ENCODE data around the gene LRRC26. TPM values are rescaled to one million over a fixed set of nuclear protein-coding genes. Genes with fewer than 3 reads are reported as not detected.

LRRC26 gene
- total RNA-seq (2014; rRNA removed; shearing (Covaris generic)) = 0.10 and 0.12 TPM in 2 replicates

GRCh38 chr9:137169896-137170358 is at the start of gene LRRC26:
LRRC26 (minus strand) TSS chr9:137170051; CDS start chr9:137169943, 108 bp downstream.
- no peak for DNase-seq (ENCODE audit: low spot score)

- DNase-seq (ENCODE audit: low spot score) = no peak
These were observed 49.0 kb upstream of the LRRC26 start for GRCh38 chr9:137218754-137219271.

DNA sequence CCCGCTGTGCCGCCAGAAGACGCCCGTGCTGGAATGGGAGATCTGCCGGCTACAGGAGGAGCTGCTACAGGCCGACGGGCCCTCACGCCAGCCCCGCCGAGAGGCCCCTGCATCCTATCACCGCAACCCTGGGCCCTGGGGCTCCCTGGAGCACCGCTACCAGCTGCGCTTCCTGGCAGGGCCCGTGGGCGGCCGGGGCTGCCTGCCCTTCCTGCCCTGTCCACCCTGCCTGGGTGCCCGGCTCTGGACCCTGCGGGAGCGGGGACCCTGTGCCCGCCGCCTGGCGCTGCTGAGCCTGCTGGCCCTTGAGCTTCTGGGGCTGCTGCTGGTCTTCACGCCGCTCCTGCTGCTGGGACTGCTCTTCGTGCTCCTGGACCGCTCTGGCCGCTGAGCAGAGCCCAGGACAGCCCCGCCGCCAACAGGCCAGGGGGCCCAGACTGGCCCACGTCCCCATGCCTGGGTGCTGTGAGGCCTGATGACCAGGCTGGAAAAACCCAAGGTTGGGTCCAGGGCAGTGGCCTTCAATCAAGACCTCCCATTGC is 48.4 kb upstream of the LRRC26 start:
- no peak for DNase-seq (ENCODE audit: low spot score)

GRCh38 chr9:137217276-137218211 is 47.7 kb upstream of the LRRC26 start:
- no peak for DNase-seq (ENCODE audit: low spot score)

GRCh38 chr9:137216188-137216965 is 46.5 kb upstream of the LRRC26 start:
- no peak for DNase-seq (ENCODE audit: low spot score)

DNA sequence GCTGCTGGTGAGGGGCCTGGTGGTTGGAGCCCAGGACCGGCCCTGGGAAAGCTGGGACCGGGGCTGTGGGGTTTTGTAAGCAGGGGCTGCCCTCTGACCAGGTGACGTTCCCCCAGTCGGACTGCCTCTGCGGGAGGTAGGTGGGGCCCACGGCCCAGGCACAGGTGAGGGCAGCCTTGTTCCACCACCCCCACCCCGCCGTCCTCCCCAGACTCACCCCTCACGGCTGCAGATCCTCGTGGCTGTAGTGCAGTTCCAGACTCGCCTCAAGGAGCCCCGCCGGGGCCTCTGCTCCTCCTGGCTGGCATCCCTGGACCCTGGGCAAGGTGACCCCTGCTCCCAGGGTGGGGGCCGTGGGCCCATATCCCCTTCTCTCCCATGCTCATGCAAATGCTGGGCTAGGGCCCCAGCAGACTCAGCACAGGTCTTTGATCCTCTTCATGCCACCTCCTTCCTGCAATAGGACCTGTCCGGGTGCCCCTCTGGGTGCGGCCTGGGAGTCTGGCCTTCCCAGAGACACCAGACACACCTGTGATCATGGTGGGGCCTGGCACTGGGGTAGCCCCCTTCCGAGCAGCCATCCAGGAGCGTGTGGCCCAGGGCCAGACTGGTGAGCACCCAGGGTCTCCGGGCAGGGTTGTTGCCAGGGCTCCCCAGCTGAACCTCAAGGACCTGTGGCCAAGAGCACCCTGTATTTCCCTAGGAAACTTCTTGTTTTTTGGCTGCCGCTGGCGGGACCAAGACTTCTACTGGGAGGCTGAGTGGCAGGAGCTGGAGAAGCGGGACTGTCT is 45.5 kb upstream of the LRRC26 start:
- DNase-seq (ENCODE audit: low spot score) = no peak

GRCh38 chr9:137214620-137215019 is 44.8 kb upstream of the LRRC26 start:
- DNase-seq (ENCODE audit: low spot score) = no peak

GRCh38 chr9:137213160-137214060 is 43.6 kb upstream of the LRRC26 start:
- DNase-seq (ENCODE audit: low spot score) = no peak

DNA sequence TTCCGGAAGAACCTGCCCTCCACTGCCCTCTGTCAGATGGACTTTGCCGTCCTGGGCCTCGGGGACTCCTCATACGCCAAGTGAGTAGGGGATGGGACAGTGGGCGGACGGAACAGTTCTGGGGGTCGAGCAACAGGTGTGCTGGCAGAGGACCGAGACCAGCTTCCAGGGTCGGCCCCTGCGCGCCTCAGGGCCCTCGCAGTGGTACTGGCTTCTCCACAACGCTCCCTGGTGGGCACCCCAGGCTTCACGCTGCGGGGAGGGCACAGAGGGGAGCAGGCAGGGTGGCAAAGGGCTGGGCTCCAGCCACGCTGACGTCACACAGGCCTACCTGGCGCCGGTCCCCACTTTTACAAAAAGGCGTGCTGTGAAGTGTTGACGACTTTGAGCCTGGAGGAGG is 42.7 kb upstream of the LRRC26 start:
- DNase-seq (ENCODE audit: low spot score) = no peak

DNA sequence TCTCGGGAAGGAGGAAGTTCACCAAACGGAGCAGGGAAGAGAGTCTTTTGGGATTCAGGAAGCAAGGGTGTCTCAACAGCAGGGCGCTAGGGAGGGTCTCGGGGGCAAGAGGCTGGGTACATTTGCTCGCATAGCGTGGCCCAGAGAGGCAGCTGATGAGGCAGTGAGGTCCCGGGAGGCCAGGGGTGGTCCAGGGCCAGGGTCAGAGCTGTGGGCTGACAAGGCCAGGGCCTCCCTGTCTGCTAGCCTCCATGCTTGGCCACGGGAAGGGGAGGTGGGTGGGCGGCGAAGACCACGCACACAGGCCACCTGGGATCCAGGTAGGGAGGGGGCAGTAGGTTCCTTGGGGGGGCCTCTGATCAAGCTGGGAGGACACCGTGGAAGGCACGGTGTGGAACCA is 41.7 kb upstream of the LRRC26 start:
- DNase-seq (ENCODE audit: low spot score) = no peak

DNA sequence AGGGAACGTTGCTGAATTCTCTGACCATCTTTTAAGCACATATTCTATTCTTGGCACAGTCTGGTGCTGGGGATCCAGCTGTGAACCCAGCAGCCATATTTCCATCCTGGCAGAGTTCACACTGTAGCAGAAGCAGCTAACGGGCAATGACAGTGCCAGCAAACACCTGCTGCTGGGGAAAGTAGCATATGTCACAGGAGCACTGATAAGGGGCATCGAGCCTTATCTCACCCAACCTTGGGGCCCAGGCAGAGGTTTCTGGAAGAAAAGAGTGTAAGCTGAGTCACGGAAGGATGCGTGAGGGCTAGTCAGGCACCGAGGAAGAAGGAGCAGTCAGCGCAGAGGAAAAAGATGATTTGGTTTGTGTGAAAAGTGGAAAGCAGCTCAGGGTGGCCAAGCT is 36.8 kb upstream of the LRRC26 start:
- DNase-seq (ENCODE audit: low spot score) = no peak

DNA sequence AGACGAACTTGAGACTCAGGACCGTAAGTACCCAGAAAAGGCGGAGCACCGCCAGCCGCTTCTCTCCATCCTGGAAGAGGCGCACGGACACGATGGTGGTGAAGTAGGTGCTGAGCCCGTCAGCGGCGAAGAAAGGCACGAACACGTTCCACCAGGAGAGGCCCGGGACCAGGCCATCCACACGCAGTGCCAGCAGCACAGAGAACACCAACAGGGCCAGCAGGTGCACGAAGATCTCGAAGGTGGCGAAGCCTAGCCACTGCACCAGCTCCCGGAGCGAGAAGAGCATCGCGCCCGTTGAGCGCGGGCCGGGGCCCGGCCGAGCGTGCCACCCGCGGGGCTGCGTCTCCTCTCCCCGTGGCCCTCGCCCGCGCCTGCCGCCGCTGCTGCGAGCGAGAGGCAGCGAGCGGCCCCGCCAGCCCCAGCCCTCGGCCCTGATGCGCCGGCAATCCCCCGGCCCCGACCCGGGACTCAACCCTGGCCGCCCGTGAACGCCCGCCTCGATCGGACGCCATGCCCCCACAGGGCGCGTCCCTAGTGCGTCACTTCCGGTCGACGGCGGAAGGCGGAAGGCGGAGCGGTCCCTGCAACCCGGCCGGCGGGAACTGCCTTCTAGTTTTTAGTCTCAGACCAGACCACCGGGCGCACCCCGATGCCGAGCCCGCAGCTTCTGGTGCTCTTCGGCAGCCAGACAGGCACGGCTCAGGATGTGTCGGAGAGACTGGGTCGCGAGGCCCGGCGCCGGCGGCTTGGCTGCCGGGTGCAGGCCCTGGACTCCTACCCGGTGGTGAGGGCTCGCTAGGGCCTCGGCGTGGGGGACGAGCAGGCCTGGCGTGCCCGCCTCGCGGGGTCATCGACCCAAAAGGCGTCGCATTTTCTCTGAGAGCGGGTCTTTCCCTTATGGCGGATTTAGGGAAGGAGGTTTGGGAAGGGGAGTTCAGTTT is 35.5 kb upstream of the LRRC26 start, which contains the start of the genes NDOR1 and TMEM203:
TSS of gene NDOR1 (plus strand) at position 575 of the 944 bp plus-strand sequence. CDS start at position 653, 78 bp downstream.
TSS of gene TMEM203 (minus strand) at position 523 of the 944 bp plus-strand sequence. CDS start at position 289, 234 bp downstream.
- DNase-seq (ENCODE audit: low spot score) = peak; percentile 80

- no peak for DNase-seq (ENCODE audit: low spot score)
These were observed 34.9 kb upstream of the LRRC26 start for GRCh38 chr9:137204731-137205125.

DNA sequence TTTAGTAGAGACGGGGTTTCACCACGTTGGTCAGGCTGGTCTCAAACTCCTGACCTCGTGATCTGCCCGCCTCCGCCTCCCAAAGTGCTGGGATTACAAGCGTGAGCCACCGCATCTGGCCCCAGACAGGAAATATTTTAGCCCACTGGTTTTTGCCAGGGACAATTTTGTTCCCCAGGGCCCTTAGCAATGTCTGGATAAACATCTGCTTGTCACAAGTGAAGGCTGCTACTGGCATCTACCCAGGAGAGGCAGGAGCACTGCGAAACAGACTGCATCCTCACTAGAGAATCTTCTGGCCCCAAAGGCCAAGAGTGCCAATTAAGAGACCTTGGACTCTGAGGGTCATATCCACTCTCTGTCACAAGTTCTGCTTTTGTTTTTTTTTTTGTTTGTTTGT is 33.1 kb upstream of the LRRC26 start:
- no peak for DNase-seq (ENCODE audit: low spot score)

GRCh38 chr9:137201205-137201868 is 31.5 kb upstream of the LRRC26 start:
- DNase-seq (ENCODE audit: low spot score) = no peak

DNA sequence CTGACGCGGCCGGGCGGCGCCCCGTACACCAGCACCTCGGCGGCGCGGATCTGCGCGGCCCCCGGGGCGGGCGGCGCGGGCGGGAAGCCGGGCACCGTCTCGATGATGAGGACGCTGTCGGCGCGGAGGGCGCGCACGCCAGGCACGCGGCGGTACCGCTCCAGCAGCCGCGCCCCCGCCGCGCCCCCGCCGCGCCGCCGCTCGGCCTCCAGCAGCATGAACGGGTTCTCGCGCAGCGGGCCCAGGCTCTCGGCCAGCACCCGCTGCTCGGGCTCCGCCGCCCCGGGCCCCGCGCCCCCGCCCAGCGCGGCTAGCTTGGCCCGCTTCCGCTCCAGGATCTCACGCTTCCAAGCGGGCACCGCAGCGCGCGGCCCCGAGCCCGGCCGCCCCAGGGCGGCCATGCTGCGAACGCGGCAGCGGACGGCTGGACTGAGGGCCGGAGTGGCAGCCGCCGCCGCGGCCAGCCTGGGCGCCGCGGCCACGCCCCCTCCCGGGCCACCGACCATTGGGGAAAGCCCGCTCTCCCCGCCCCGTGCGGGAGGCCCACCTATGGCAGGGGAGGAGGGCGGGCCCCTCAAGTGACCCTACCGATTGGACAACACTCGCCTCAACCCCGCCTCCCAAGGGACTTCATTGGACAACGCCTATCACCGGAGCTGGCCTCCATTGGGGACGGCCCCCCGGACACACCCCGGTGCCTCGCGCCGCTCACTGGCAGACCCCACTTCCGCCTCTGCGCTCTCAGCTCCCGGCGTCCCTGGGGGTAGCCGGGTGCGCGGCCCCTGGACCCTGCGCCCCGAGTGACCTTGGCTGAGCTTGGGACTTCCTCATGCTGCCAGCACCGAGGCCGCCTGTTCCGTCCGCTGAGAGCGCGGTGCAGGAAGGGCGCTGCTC is 30.7 kb upstream of the LRRC26 start, which contains the start of gene TPRN:
TSS of gene TPRN (minus strand) at position 431 of the 894 bp plus-strand sequence. CDS start at position 401, 30 bp downstream.
- peak; percentile 98 for DNase-seq (ENCODE audit: low spot score)

All from H4 (cell line).